IMR-90 (cell line): ENCODE data around the gene PHACTR2. TPM values are rescaled to one million over a fixed set of nuclear protein-coding genes. Genes with fewer than 3 reads are reported as not detected.

Experiments
- ATAC-seq: fragments of 200-7000 bp; cut with Tn5 transposase; 2 replicates; pipeline ENCODE4 v1.9.1; 2020; ENCODE audit warnings: low read depth, mild to moderate bottlenecking, moderate library complexity
- BruUV-seq: library from RNA; stranded (reverse); fragments of 400-500 nt; replicated peaks from 2 replicates; lab custom pipeline; 2021; lab: Mats Ljungman, UMichigan
- CTCF ChIA-PET: fragments of 300-600 bp; formaldehyde crosslinking; extraction: SDS; loops from one replicate; lab custom pipeline; 2021; ENCODE audit warnings: antibody characterized with exemption; lab: Yijun Ruan, JAX
- POLR2A ChIA-PET: fragments of 300-600 bp; sonication (Branson Sonifier 250); formaldehyde crosslinking; loops from one replicate; lab custom pipeline; 2022; ENCODE audit warnings: antibody characterized with exemption; ENCODE audit not compliant: unreplicated experiment; lab: Charles Lee
- DNase-seq: peaks from one replicate; pipeline ENCODE4 v3.0.0; 2013
- H2AFZ ChIP-seq: replicated peaks from 2 replicates; pipeline ENCODE3; 2013; ENCODE audit warnings: low read length, mild to moderate bottlenecking; ENCODE audit not compliant: poor library complexity
- H2AK5ac ChIP-seq: 2 replicates; pipeline ENCODE4 v1.6.1; 2013; ENCODE audit warnings: low read depth, low read length, inconsistent platforms
- H2AK9ac ChIP-seq: replicated peaks from 2 replicates; pipeline ENCODE3; 2013; ENCODE audit warnings: mild to moderate bottlenecking, low read depth, low read length, moderate library complexity; ENCODE audit not compliant: poor library complexity
- H2BK120ac ChIP-seq: 2 replicates; pipeline ENCODE4 v1.6.1; 2013; ENCODE audit warnings: low read depth, low read length, inconsistent platforms
- H2BK15ac ChIP-seq: 3 replicates; pipeline ENCODE4 v1.6.1; 2013; ENCODE audit warnings: low read depth, low read length, inconsistent platforms
- H2BK20ac ChIP-seq: 2 replicates; pipeline ENCODE4 v1.6.1; 2013; ENCODE audit warnings: low read depth, mild to moderate bottlenecking, inconsistent platforms, low read length, moderate library complexity
- H2BK5ac ChIP-seq: 2 replicates; pipeline ENCODE4 v1.6.1; 2013; ENCODE audit warnings: mild to moderate bottlenecking, low read depth, low read length, inconsistent platforms; ENCODE audit not compliant: poor library complexity, severe bottlenecking
- H3K14ac ChIP-seq: replicated peaks from 2 replicates; pipeline ENCODE4 v1.6.1; 2013; ENCODE audit warnings: low read depth, low read length, inconsistent platforms
- H3K18ac ChIP-seq: 2 replicates; pipeline ENCODE4 v1.6.1; 2013; ENCODE audit warnings: low read depth, low read length, control low read depth
- H3K23ac ChIP-seq: 2 replicates; pipeline ENCODE4 v1.6.1; 2013; ENCODE audit warnings: low read depth, low read length, inconsistent platforms
- H3K27ac ChIP-seq: 2 replicates; pipeline ENCODE4 v1.5.1; 2013; ENCODE audit warnings: mild to moderate bottlenecking, control low read depth, low read length; ENCODE audit not compliant: insufficient read depth
- H3K27me3 ChIP-seq: 2 replicates; pipeline ENCODE4 v1.6.1; 2013; ENCODE audit warnings: low read length; ENCODE audit not compliant: control insufficient read depth, insufficient read depth
- H3K36me3 ChIP-seq: 2 replicates; pipeline ENCODE4 v1.6.1; 2013; ENCODE audit warnings: low read length, mixed read lengths; ENCODE audit not compliant: control insufficient read depth, insufficient read depth
- H3K4ac ChIP-seq: 2 replicates; pipeline ENCODE4 v1.6.1; 2013; ENCODE audit warnings: low read depth, low read length, inconsistent platforms
- H3K4me1 ChIP-seq: 2 replicates; pipeline ENCODE4 v1.6.1; 2013; ENCODE audit warnings: low read length, mixed read lengths; ENCODE audit not compliant: control insufficient read depth, insufficient read depth
- H3K4me2 ChIP-seq: 2 replicates; pipeline ENCODE4 v1.6.1; 2013; ENCODE audit warnings: low read depth, mild to moderate bottlenecking, control low read depth, low read length, moderate library complexity
- H3K4me3 ChIP-seq: 2 replicates; pipeline ENCODE4 v1.5.1; 2013; ENCODE audit warnings: low read depth, mild to moderate bottlenecking, control low read depth, low read length, moderate library complexity; ENCODE audit not compliant: insufficient read depth
- H3K56ac ChIP-seq: 2 replicates; pipeline ENCODE4 v1.6.1; 2013; ENCODE audit warnings: low read length, inconsistent platforms; ENCODE audit not compliant: insufficient read depth; ENCODE audit errors: extremely low read depth
- H3K79me1 ChIP-seq, 2 experiments: 2 replicates each; pipeline ENCODE4 v1.6.1; 2013; ENCODE audit warnings: low read length in 2 of 2, inconsistent platforms in 1 of 2, low read depth in 1 of 2
- H3K9ac ChIP-seq: 2 replicates; pipeline ENCODE4 v1.6.1; 2013; ENCODE audit warnings: low read depth, low read length, control low read depth
- H3K9me1 ChIP-seq: 2 replicates; pipeline ENCODE4 v1.6.1; 2013; ENCODE audit warnings: low read length, inconsistent platforms; ENCODE audit not compliant: insufficient read depth
- H3K9me3 ChIP-seq: 2 replicates; pipeline ENCODE4 v1.6.1; 2013; ENCODE audit warnings: low read length; ENCODE audit not compliant: control insufficient read depth, insufficient read depth
- H4K20me1 ChIP-seq: 2 replicates; pipeline ENCODE4 v1.6.1; 2013; ENCODE audit warnings: low read length, inconsistent platforms; ENCODE audit not compliant: insufficient read depth
- H4K5ac ChIP-seq: 2 replicates; pipeline ENCODE4 v1.6.1; 2013; ENCODE audit warnings: mild to moderate bottlenecking, low read depth, low read length, control low read depth
- H4K8ac ChIP-seq, 2 experiments: 2 replicates each; pipeline ENCODE4 v1.6.1; 2013; ENCODE audit warnings: low read depth in 2 of 2, low read length in 2 of 2, control low read depth in 1 of 2, inconsistent platforms in 1 of 2
- H4K91ac ChIP-seq: 2 replicates; pipeline ENCODE4 v1.6.1; 2013; ENCODE audit warnings: low read depth, low read length, inconsistent platforms; ENCODE audit not compliant: insufficient read depth
- BHLHE40 ChIP-seq: fragments of 150-350 bp; IDR thresholded peaks from 2 replicates; pipeline ENCODE4 v1.6.1; 2016; ENCODE audit warnings: mild to moderate bottlenecking, low read depth, low read length
- CEBPB ChIP-seq: IDR thresholded peaks from 2 replicates; pipeline ENCODE4 v1.6.1; 2012; ENCODE audit warnings: low read depth, low read length, improper control_type of control experiment
- CHD1 ChIP-seq: IDR thresholded peaks from 2 replicates; pipeline ENCODE4 v1.6.1; 2012; ENCODE audit warnings: low read depth, low read length, improper control_type of control experiment
- CTCF ChIP-seq: conservative IDR thresholded peaks from 2 replicates; pipeline ENCODE4 v1.5.1; 2012; ENCODE audit warnings: mild to moderate bottlenecking, low read depth, low read length, improper control_type of control experiment
- ELK1 ChIP-seq: fragments of 150-350 bp; IDR thresholded peaks from 2 replicates; pipeline ENCODE4 v1.6.1; 2016; ENCODE audit warnings: low read depth, mild to moderate bottlenecking, low read length, moderate library complexity, borderline replicate concordance
- FOS ChIP-seq: fragments of 150-350 bp; IDR thresholded peaks from 2 replicates; pipeline ENCODE4 v1.6.1; 2016; ENCODE audit warnings: low read depth, low read length
- MAFK ChIP-seq: IDR thresholded peaks from 2 replicates; pipeline ENCODE4 v1.6.1; 2012; ENCODE audit warnings: low read depth, low read length, improper control_type of control experiment
- MAZ ChIP-seq: IDR thresholded peaks from 2 replicates; pipeline ENCODE4 v1.6.1; 2012; ENCODE audit warnings: low read depth, mild to moderate bottlenecking, low read length, improper control_type of control experiment, moderate library complexity, borderline replicate concordance
- MXI1 ChIP-seq: IDR thresholded peaks from 2 replicates; pipeline ENCODE4 v1.6.1; 2012; ENCODE audit warnings: low read depth, mild to moderate bottlenecking, low read length, moderate library complexity, borderline replicate concordance
- NFE2L2 ChIP-seq: fragments of 150-350 bp; IDR thresholded peaks from 2 replicates; pipeline ENCODE4 v1.6.1; 2016; ENCODE audit warnings: low read depth, mild to moderate bottlenecking, low read length
- POLR2A ChIP-seq: IDR thresholded peaks from 2 replicates; pipeline ENCODE4 v1.6.1; 2012; ENCODE audit warnings: mild to moderate bottlenecking, low read depth, low read length
- RAD21 ChIP-seq: IDR thresholded peaks from 2 replicates; pipeline ENCODE4 v1.6.1; 2012; ENCODE audit warnings: low read length, improper control_type of control experiment
- RCOR1 ChIP-seq: IDR thresholded peaks from 2 replicates; pipeline ENCODE4 v1.6.1; 2012; ENCODE audit warnings: mild to moderate bottlenecking, low read length, improper control_type of control experiment; ENCODE audit not compliant: insufficient replicate concordance
- RFX5 ChIP-seq: IDR thresholded peaks from 2 replicates; pipeline ENCODE4 v1.8.0; 2012; ENCODE audit warnings: low read depth, mild to moderate bottlenecking, low read length, moderate library complexity
- SMC3 ChIP-seq: fragments of 150-350 bp; IDR thresholded peaks from 2 replicates; pipeline ENCODE4 v1.6.1; 2016; ENCODE audit warnings: low read depth, mild to moderate bottlenecking, antibody characterized with exemption, low read length, moderate library complexity
- USF2 ChIP-seq: fragments of 150-350 bp; IDR thresholded peaks from 2 replicates; pipeline ENCODE4 v1.6.1; 2017; ENCODE audit warnings: mild to moderate bottlenecking, antibody characterized with exemption, low read length, low read depth
- WGBS, 2 experiments: methylation state at CpG; one replicate each; pipeline versions ENCODE4 v1.1.5 to v1.1.7; 2013; ENCODE audit warnings: missing lambda C conversion rate in 2 of 2; ENCODE audit not compliant: insufficient read length in 1 of 2; ENCODE audit errors: extremely low coverage in 2 of 2; 5-methylcytosine and 5-hydroxymethylcytosine counted together
- dilution Hi-C: fragments of 300-500 bp; cut with HindIII; formaldehyde crosslinking; loops from one replicate; pipeline ENCODE4 v1.14.3; 2018; ENCODE audit warnings: low sequenced_read_pairs; ENCODE audit not compliant: unreplicated experiment
- in situ Hi-C: fragments of 300-500 bp; cut with MboI; formaldehyde crosslinking; loops from 3 replicates; pipeline ENCODE4 v1.14.3; 2019; ENCODE audit warnings: low sequenced_read_pairs, inconsistent platforms, mixed read lengths
- intact Hi-C: fragments of 100-400 bp; cut with micrococcal nuclease; formaldehyde crosslinking; loops from 2 replicates; pipeline ENCODE4 v1.10.0; 2022
- polyA plus RNA-seq, 3 experiments: library from polyadenylated mRNA; depleted of rRNA; stranded (reverse); fragments of >200 nt; gene quantifications; 2 replicates each; pipeline ENCODE4 v1.2.3, GENCODE V29; 2012; ENCODE audit warnings: low replicate concordance in 1 of 3
- total RNA-seq: library from RNA; depleted of rRNA; stranded (reverse); fragments of >200 nt; gene quantifications from 2 replicates; pipeline ENCODE4 v1.2.3, GENCODE V29; 2012

PHACTR2 gene
- total and polyA plus RNA-seq, 2 of the 4 experiments (the other 2 are of a cell fraction): 14.5 to 74.2 TPM

- H3K9me1 ChIP-seq: peaks cover 7% of the 10 kb centered on the region; the same call in 1 of the 2 replicates
- H2BK20ac ChIP-seq: no peak overlapping the region
- H3K27ac ChIP-seq: no peak overlapping the region
- H3K56ac ChIP-seq: no peak overlapping the region
- no peak overlapping the region for H3K14ac ChIP-seq
- H3K36me3 ChIP-seq: no peaks in the 10 kb centered on the region
- intact Hi-C loops: no loop called here
- in situ Hi-C loops: no loop called here
- POLR2A ChIA-PET: no interaction called here
- WGBS, 2 experiments: 60% methylated on average over 2 of the region's 6 CpGs; no CpG with 5 or more reads in 1 of the 2 experiments
- peaks cover 0 to 8% of the 10 kb centered on the region in 2 experiments; a peak in 2 of 4 replicates for H3K79me1 ChIP-seq
- CTCF ChIA-PET: no interaction called here
- H3K4me2 ChIP-seq: no peak overlapping the region
- H2AK9ac ChIP-seq: peak overlapping the region; percentile 55
- H4K20me1 ChIP-seq: no peaks in the 10 kb centered on the region
- H2AK5ac ChIP-seq: peak overlapping the region; percentile 16; the same call in 1 of the 2 replicates
- H3K9me3 ChIP-seq: peaks cover 4% of the 10 kb centered on the region; the same call in 1 of the 2 replicates
- H4K5ac ChIP-seq: no peak overlapping the region
- no TSS peak for BruUV-seq
- no peak overlapping the region for H3K4me3 ChIP-seq
- no peaks in the 10 kb centered on the region for H3K4me1 ChIP-seq
- H4K8ac ChIP-seq: no peak overlapping the region
- H3K9ac ChIP-seq: no peak overlapping the region
- H3K23ac ChIP-seq: 0 out of 2 replicates have a peak overlapping the region, but pooled peaks have one; percentile 24
- H2AFZ ChIP-seq: peak overlapping the region; percentile 14
- H3K4ac ChIP-seq: no peak overlapping the region
- no peak overlapping the region for H2BK120ac ChIP-seq
- H3K27me3 ChIP-seq: no peaks in the 10 kb centered on the region
- dilution Hi-C loops: no loop called here
- TF ChIP-seq NFE2L2 (no peak), USF2 (no peak), ELK1 (no peak), MAFK (no peak), MAZ (no peak), POLR2A (no peak), BHLHE40 (no peak), RCOR1 (no peak), SMC3 (no peak), CEBPB (no peak), CTCF (no peak), RAD21 (no peak), RFX5 (no peak), CHD1 (no peak), FOS (no peak), MXI1 (no peak)
- no peak overlapping the region for H3K18ac ChIP-seq
- DNase-seq: no peak
- H2BK5ac ChIP-seq: no peak overlapping the region
- H4K91ac ChIP-seq: no peak overlapping the region
- ATAC-seq: no peak
- no peak overlapping the region for H2BK15ac ChIP-seq
These were observed 24.9 kb upstream of the PHACTR2 start for GRCh38 chr6:143652841-143653331.
